ENCODE data around the gene DNAH3.

DNAH3 gene

GRCh38 chr16:21092951-21093350, 57.7 kb downstream of the DNAH3 start:
- H3K4me3 ChIP-seq (ENCODE audit: insufficient read length, low read depth) = no peak overlapping the region
- H3K9ac ChIP-seq (ENCODE audit: insufficient read length, low read depth) = no peak overlapping the region
- no peaks in the 10 kb centered on the region for H3K4me1 ChIP-seq (ENCODE audit: insufficient read depth, insufficient read length)
- no peak for DNase-seq (ENCODE audit: low read depth, low spot score)
- H3K27me3 ChIP-seq (ENCODE audit: insufficient read depth, insufficient read length) = no peaks in the 10 kb centered on the region
- TF ChIP-seq SUZ12 (IDR thresholded peaks at IDR 0.05; ENCODE audit: extremely low read depth, insufficient read depth, insufficient read length) (no peak), ZNF274 (IDR thresholded peaks at IDR 0.05; ENCODE audit: low read depth, low read length) (no peak), YY1 (IDR thresholded peaks at IDR 0.05; ENCODE audit: insufficient read depth, insufficient read length) (no peak)
- peaks cover 10% of the 10 kb centered on the region; the same call in 1 of the 2 replicates for H3K9me3 ChIP-seq (ENCODE audit: insufficient read depth, low read length)
- H3K36me3 ChIP-seq (ENCODE audit: insufficient read depth, insufficient read length, low read length) = no peaks in the 10 kb centered on the region

GRCh38 chr16:21088646-21089538, 61.8 kb downstream of the DNAH3 start:
- Histone ChIP-seq H3K27me3 (ENCODE audit: insufficient read depth, insufficient read length) (no peaks in the 10 kb centered on the region), H3K36me3 (ENCODE audit: insufficient read depth, insufficient read length, low read length) (no peaks in the 10 kb centered on the region), H3K4me1 (ENCODE audit: insufficient read depth, insufficient read length) (no peaks in the 10 kb centered on the region), H3K9me3 (ENCODE audit: insufficient read depth, low read length) (no peaks in the 10 kb centered on the region), H3K9ac (ENCODE audit: insufficient read length, low read depth) (no peak overlapping the region), H3K4me3 (ENCODE audit: insufficient read length, low read depth) (no peak overlapping the region)
- no peak for TF ChIP-seq YY1 (IDR thresholded peaks at IDR 0.05; ENCODE audit: insufficient read depth, insufficient read length)
- TF ChIP-seq SUZ12 (IDR thresholded peaks at IDR 0.05; ENCODE audit: extremely low read depth, insufficient read depth, insufficient read length) = no peak
- TF ChIP-seq ZNF274 (IDR thresholded peaks at IDR 0.05; ENCODE audit: low read depth, low read length) = no peak
- peak; percentile 40 for DNase-seq (ENCODE audit: low read depth, low spot score)

DNA sequence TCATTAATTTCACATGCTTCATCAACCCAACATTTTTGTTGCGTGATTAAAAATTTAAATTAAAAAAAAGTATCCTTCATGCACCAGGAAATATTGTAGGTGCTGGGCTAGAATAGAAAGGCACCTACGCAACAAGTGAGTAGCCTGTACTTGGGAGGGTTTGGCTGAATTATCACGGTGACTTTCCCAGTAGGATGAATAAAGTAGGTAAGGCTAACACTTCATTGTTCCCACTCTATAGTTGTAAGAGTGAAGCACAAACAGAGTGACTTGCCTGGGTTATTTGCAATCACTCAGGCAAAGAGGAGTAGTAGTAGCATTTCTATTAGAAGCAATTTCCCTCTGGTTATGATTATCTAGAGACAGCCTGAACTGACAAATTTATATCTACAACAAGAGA, 62.5 kb downstream of the DNAH3 start:
- TF ChIP-seq SUZ12 (IDR thresholded peaks at IDR 0.05; ENCODE audit: extremely low read depth, insufficient read depth, insufficient read length) = no peak
- no peak for TF ChIP-seq ZNF274 (IDR thresholded peaks at IDR 0.05; ENCODE audit: low read depth, low read length)
- no peak for TF ChIP-seq YY1 (IDR thresholded peaks at IDR 0.05; ENCODE audit: insufficient read depth, insufficient read length)
- no peak for DNase-seq (ENCODE audit: low read depth, low spot score)

GRCh38 chr16:21084631-21085225, 65.9 kb downstream of the DNAH3 start:
- no peak overlapping the region for H3K4me3 ChIP-seq (ENCODE audit: insufficient read length, low read depth)
- H3K27me3 ChIP-seq (ENCODE audit: insufficient read depth, insufficient read length) = no peaks in the 10 kb centered on the region
- H3K9me3 ChIP-seq (ENCODE audit: insufficient read depth, low read length) = no peaks in the 10 kb centered on the region
- no peak for DNase-seq (ENCODE audit: low read depth, low spot score)
- no peaks in the 10 kb centered on the region for H3K4me1 ChIP-seq (ENCODE audit: insufficient read depth, insufficient read length)
- H3K36me3 ChIP-seq (ENCODE audit: insufficient read depth, insufficient read length, low read length) = no peaks in the 10 kb centered on the region
- H3K9ac ChIP-seq (ENCODE audit: insufficient read length, low read depth) = no peak overlapping the region
- no peak for TF ChIP-seq SUZ12 (IDR thresholded peaks at IDR 0.05; ENCODE audit: extremely low read depth, insufficient read depth, insufficient read length)
- TF ChIP-seq ZNF274 (IDR thresholded peaks at IDR 0.05; ENCODE audit: low read depth, low read length) = no peak
- no peak for TF ChIP-seq YY1 (IDR thresholded peaks at IDR 0.05; ENCODE audit: insufficient read depth, insufficient read length)

More for the DNA sequence above, 62.5 kb downstream of the DNAH3 start:
- no peaks in the 10 kb centered on the region for H3K9me3 ChIP-seq (ENCODE audit: insufficient read depth, low read length)
- no peaks in the 10 kb centered on the region for H3K27me3 ChIP-seq (ENCODE audit: insufficient read depth, insufficient read length)
- H3K4me3 ChIP-seq (ENCODE audit: insufficient read length, low read depth) = no peak overlapping the region
- no peaks in the 10 kb centered on the region for H3K4me1 ChIP-seq (ENCODE audit: insufficient read depth, insufficient read length)
- no peak overlapping the region for H3K9ac ChIP-seq (ENCODE audit: insufficient read length, low read depth)
- H3K36me3 ChIP-seq (ENCODE audit: insufficient read depth, insufficient read length, low read length) = no peaks in the 10 kb centered on the region

GRCh38 chr16:21083729-21084268, 66.8 kb downstream of the DNAH3 start:
- Histone ChIP-seq H3K4me3 (ENCODE audit: insufficient read length, low read depth) (no peak overlapping the region), H3K4me1 (ENCODE audit: insufficient read depth, insufficient read length) (no peaks in the 10 kb centered on the region), H3K36me3 (ENCODE audit: insufficient read depth, insufficient read length, low read length) (no peaks in the 10 kb centered on the region), H3K27me3 (ENCODE audit: insufficient read depth, insufficient read length) (no peaks in the 10 kb centered on the region), H3K9ac (ENCODE audit: insufficient read length, low read depth) (no peak overlapping the region), H3K9me3 (ENCODE audit: insufficient read depth, low read length) (no peaks in the 10 kb centered on the region)
- peak; percentile 61 for DNase-seq (ENCODE audit: low read depth, low spot score)
- no peak for TF ChIP-seq ZNF274 (IDR thresholded peaks at IDR 0.05; ENCODE audit: low read depth, low read length)
- TF ChIP-seq YY1 (IDR thresholded peaks at IDR 0.05; ENCODE audit: insufficient read depth, insufficient read length) = no peak
- no peak for TF ChIP-seq SUZ12 (IDR thresholded peaks at IDR 0.05; ENCODE audit: extremely low read depth, insufficient read depth, insufficient read length)

GRCh38 chr16:21081329-21081728, 69.3 kb downstream of the DNAH3 start:
- Histone ChIP-seq H3K36me3 (ENCODE audit: insufficient read depth, insufficient read length, low read length) (no peaks in the 10 kb centered on the region), H3K27me3 (ENCODE audit: insufficient read depth, insufficient read length) (no peaks in the 10 kb centered on the region), H3K9me3 (ENCODE audit: insufficient read depth, low read length) (no peaks in the 10 kb centered on the region), H3K4me3 (ENCODE audit: insufficient read length, low read depth) (no peak overlapping the region), H3K4me1 (ENCODE audit: insufficient read depth, insufficient read length) (no peaks in the 10 kb centered on the region), H3K9ac (ENCODE audit: insufficient read length, low read depth) (no peak overlapping the region)
- DNase-seq (ENCODE audit: low read depth, low spot score) = no peak
- no peak for TF ChIP-seq YY1 (IDR thresholded peaks at IDR 0.05; ENCODE audit: insufficient read depth, insufficient read length)

DNA sequence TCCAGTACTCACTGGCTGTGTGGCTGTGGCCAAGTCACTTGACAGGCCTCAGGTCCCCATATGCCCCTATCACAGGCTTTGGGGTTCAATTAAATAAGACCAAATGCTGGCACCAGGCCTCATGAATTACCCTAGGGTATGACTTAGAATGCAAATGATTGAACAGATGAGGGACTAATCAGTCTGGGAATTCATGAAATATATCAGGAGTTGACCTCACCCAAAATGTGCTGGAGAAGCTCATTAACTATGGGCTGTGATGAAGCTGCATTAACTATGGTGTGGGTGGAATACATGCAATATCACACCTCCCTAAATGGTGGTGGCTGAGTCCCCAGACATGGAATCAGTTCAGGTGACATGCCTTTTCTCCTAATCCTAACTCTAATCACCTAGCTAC, 72.1 kb downstream of the DNAH3 start:
- TF ChIP-seq YY1 (IDR thresholded peaks at IDR 0.05; ENCODE audit: insufficient read depth, insufficient read length) (no peak), SUZ12 (IDR thresholded peaks at IDR 0.05; ENCODE audit: extremely low read depth, insufficient read depth, insufficient read length) (no peak)
- DNase-seq (ENCODE audit: low read depth, low spot score) = no peak
- Histone ChIP-seq H3K27me3 (ENCODE audit: insufficient read depth, insufficient read length) (no peaks in the 10 kb centered on the region), H3K4me1 (ENCODE audit: insufficient read depth, insufficient read length) (no peaks in the 10 kb centered on the region), H3K36me3 (ENCODE audit: insufficient read depth, insufficient read length, low read length) (no peaks in the 10 kb centered on the region), H3K9ac (ENCODE audit: insufficient read length, low read depth) (no peak overlapping the region), H3K4me3 (ENCODE audit: insufficient read length, low read depth) (no peak overlapping the region), H3K9me3 (ENCODE audit: insufficient read depth, low read length) (peaks cover 7% of the 10 kb centered on the region; the same call in 1 of the 2 replicates)

All from NT2/D1 (cell line).